Activated naive CD4-positive, alpha-beta T cell treated with Interleukin-2 at 50 U/mL for 16 hours (primary cell): ENCODE results near the gene CCIN.
"Not testable (repeated sequence)": the region's sequence is repeated elsewhere in the genome, so short reads cannot be mapped to it uniquely, and the experiment has no call there.

Experiments used
- DNase-seq: peaks from one replicate; pipeline ENCODE4 v3.0.0-alpha.2; 2020

CCIN gene

GRCh38 chr9:36161187-36161586 lies 8.0 kb upstream of the CCIN start:
- no peak for DNase-seq

GRCh38 chr9:36162211-36162738 lies 6.9 kb upstream of the CCIN start:
- DNase-seq, result no peak

- no peak for DNase-seq
Observed at GRCh38 chr9:36163049-36163785, 6.0 kb upstream of the CCIN start.

GRCh38 chr9:36163786-36164170 lies 5.4 kb upstream of the CCIN start:
- no peak for DNase-seq

- DNase-seq, result no peak
Observed at GRCh38 chr9:36164372-36164771, 4.8 kb upstream of the CCIN start.

- no peak for DNase-seq
Observed at GRCh38 chr9:36164989-36165388, 4.2 kb upstream of the CCIN start.

GRCh38 chr9:36165826-36166167 lies 3.4 kb upstream of the CCIN start:
- DNase-seq, result no peak

DNA sequence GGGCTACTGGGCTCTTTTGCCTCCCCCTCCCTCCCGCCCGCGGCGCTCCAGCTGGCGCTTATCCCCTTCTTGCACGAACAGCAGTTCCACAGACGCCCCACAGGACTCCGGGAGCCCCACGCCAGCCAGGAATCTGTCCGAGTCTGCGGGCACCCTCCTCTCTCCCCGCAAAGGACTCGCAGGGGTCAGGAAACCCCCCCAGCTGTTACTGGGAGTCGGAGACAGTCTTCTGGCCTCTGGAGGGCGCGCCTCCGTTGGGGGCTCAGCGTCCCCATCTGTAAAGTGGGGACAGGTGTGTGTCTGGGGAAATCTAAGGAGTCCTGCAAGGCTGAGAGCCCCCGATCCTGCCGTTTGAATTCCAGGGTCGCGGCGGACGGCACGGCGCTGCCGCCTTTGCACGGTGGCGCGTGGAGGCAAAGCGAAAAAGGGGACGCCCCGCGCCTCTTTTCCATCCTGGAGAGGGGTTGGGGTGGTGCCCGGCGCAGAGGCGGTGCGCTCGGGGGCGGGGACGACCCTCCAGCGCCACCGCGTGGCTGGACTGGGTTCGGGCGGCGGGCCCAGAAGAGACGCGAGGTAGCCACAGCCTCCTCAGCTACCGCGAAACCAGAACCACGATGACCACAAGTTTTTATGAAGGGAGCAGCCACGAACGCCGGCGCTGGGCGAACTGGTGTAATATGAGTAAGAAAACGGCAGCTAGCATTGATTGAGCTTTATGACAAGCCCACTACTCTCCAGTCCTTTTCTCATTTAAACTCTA lies 2.8 kb upstream of the CCIN start:
- peak; percentile 86 for DNase-seq

GRCh38 chr9:36169708-36170107 lies 520 bp downstream of the CCIN start:
- DNase-seq, result no peak

- no peak for DNase-seq
Observed at GRCh38 chr9:36170531-36170930, 1.3 kb downstream of the CCIN start.

- no peak for DNase-seq
Observed at GRCh38 chr9:36173861-36174260, 4.7 kb downstream of the CCIN start.

DNA sequence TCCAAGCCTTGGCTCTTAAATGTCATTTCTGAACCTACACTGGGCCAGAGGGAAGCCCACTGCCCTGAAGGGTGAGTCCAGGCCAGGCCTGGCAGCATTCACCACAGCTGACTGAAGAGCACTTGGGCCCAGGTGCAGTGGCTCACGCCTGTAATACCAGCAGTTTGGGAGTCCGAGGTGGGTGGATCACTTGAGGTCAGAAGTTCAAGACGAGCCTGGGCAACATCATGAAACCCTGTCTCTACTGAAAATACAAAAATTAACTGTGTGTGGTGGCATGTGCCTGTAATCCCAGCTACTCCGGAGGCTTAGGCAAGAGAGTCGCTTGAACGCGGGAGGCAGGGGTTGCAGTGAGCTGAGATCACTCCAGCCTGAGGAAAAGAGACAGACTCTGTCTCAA lies 5.1 kb downstream of the CCIN start:
- no peak for DNase-seq

DNA sequence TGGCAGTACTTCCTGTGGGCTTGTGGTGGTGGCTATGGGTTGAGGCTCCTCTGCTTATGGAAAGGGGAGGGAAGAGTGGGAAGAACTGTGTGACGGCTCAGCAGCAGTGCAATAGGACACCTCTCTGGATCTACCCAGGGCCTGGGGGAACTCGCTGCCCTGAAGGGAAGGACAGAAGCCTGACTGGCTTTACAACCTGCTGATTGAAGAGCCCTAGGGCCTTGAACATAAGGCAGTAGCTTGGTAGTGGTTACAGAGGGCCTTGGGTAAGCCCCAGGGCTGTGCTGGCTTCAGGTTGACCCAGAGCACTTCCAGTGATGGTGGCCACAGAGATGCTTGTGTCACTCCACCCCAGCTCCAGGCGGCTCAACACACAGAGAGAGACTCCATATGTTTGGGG lies 5.5 kb downstream of the CCIN start:
- DNase-seq, result no peak

DNA sequence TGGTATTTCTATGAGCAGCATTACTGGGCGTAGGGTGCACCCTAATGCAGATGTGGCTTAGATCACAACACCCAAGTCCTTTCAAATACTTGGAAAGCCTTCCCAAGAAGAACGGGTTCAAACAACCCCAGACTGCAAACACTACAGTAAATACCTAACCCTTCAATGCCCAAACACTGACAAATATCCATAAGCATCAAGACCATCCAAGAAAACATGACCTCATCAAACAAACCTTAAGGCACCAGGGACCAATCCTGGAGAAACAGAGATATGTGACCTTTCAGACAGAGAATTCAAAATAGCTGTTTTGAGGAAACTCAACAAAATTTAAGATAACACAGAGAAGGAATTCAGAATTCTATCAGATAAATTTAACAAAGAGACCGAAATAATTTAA lies 6.0 kb downstream of the CCIN start:
- not testable (repeated sequence) for DNase-seq

DNA sequence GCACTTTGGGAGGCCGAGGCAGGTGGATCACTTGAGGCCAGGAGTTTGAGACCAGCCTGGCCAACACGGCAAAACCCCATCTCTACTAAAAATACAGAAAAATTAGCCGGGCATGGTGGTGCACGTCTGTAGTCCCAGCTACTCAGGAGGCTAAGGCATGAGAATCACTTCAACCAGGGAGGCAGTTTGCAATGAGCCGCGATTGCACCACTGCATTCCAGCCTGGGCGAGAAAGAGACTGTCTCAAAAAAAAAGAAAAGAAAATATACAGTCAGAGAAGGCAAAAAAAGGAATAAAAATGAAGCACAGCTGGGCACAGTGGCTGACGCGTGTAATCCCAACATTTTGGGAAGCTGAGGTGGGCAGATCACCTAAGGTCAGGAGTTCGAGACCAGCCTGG lies 7.3 kb downstream of the CCIN start:
- DNase-seq, result not testable (repeated sequence)

DNA sequence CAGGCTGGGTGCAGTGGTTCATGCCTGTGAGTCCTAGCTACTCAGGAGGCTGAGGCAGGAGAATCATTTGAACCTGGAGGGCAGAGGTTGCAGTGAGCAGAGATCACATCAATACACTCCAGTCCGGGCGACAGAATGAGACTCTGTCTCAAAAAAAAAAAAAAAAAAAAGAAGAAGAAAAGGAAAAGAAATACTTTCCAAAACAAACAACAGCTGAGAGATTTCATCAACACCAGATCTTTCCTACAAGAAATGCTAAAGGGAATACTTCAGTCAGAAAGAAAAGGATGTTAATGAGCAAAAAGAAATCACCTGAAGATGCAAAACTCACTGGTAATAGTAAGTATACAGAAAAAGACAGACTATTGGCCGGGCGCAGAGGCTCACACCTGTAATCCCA lies 8.4 kb downstream of the CCIN start:
- DNase-seq, result no peak

DNA sequence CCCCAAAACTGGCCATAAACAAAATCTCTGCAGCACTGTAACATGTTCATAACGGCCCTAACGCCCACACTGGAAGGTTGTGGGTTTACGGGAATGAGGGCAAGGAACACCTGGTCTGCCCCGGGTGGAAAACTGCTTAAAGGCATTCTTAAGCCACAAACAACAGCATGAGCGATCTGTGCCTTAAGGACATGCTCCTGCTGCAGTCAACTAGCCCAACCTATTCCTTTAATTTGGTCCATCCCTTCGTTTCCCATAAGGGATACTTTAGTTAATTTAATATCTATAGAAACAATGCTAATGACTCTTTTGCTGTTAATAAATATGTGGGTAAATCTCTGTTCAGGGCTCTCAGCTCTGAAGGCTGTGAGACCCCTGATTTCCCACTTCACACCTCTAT lies 11.1 kb downstream of the CCIN start:
- DNase-seq, result not testable (repeated sequence)

GRCh38 chr9:36187414-36187813 lies 18.2 kb downstream of the CCIN start:
- DNase-seq, result no peak

- DNase-seq, result no peak
Observed at GRCh38 chr9:36188212-36188611, 19.0 kb downstream of the CCIN start.

DNA sequence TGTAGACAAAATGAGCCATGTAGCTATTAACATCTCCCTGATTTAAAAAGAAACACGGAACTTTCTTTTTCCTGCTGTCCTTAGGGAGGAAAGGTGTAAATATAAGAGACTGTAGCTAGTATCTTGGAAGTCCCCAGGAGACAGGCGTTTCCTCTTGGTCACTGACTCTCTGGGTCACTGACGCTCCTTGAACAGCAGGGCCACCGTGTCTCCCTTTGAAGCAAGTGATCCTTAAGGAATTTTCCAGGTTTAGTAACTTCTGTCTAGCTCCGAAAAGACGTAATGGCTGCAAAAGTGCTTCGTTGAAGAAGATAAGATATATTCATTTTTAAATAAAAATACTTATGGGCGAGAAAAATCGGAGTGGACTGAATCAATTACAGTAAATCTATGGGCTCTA lies 20.8 kb downstream of the CCIN start:
- no peak for DNase-seq

DNA sequence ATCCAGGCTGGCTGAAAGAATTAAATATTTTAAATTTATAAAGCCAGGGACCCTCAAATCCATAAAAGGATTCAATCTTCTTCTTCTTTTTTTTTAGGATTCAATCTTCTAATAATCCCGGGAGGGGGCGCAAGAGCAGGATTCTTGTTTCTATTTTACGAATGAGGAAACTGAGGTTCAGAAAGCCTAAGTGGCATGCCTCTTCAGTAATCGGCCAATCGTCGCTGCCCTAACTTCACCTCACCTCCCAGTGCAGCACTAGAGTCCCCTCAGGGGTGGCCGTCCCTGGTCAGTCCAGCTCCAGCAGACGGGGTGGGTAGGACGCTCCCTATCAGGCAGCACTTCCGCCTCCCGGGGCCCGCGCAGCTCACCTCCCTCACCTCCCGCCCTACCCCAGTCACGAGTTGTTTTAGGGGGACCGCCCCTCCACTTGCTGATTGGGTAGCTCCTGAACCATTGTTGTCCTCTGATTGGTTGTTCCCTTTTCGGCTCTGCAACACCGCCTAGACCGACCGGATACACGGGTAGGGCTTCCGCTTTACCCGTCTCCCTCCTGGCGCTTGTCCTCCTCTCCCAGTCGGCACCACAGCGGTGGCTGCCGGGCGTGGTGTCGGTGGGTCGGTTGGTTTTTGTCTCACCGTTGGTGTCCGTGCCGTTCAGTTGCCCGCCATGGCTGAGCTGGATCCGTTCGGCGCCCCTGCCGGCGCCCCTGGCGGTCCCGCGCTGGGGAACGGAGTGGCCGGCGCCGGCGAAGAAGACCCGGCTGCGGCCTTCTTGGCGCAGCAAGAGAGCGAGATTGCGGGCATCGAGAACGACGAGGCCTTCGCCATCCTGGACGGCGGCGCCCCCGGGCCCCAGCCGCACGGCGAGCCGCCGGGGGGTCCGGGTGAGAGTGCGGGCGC lies 21.5 kb downstream of the CCIN start, which contains the start of gene CLTA:
Gene CLTA, plus strand, starts transcription at position 534 of the 902 bp plus-strand sequence. Its CDS starts 136 bp downstream, at position 670.
- peak; percentile 95 for DNase-seq

GRCh38 chr9:36191290-36191645 lies 22.1 kb downstream of the CCIN start:
- DNase-seq, result peak; percentile 59

DNA sequence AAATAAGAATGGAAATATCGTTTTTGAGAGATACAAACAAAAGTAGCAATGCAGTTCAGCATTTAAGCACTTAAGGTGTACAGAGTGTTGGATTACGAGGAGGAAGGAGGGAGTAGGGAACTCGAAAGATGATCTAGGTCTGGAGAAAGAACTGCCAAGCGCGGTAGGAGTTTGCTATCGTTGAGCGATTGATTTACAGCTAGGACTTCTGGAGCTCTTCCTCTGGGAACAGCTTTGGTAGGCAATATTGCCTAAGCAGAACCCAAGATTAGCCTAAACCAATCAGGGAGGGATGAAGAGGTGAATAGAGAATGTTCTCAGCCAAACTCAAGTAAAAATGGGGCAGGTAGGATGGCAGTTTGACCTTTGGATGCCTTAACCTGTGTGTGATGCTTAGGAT lies 22.5 kb downstream of the CCIN start:
- DNase-seq, result no peak
